NOMO-1 (cell line): ENCODE measurements around the gene PIK3CD.
"Not testable (repeated sequence)": the region's sequence is repeated elsewhere in the genome, so short reads cannot be mapped to it uniquely, and the experiment has no call there.

ENCODE experiments used
- DNase-seq, 2 experiments: peaks; one replicate each; lab custom pipeline; 2025; ENCODE audit not compliant: unreplicated experiment in 2 of 2; lab: John Stamatoyannopoulos, UW

Gene PIK3CD

GRCh38 chr1:9687874-9688582 is 36.5 kb downstream of the PIK3CD start:
- DNase-seq = no peak

GRCh38 chr1:9688599-9688998 is 37.1 kb downstream of the PIK3CD start:
- no peak for DNase-seq

- no peak for DNase-seq
Observed at GRCh38 chr1:9689011-9689706, 37.6 kb downstream of the PIK3CD start.

- no peak for DNase-seq
Observed at GRCh38 chr1:9689971-9690381, 38.4 kb downstream of the PIK3CD start.

GRCh38 chr1:9690440-9691107 is 39.0 kb downstream of the PIK3CD start:
- no peak for DNase-seq

- DNase-seq = no peak
Observed at GRCh38 chr1:9691108-9691445, 39.5 kb downstream of the PIK3CD start.

- no peak for DNase-seq
Observed at GRCh38 chr1:9691691-9692090, 40.2 kb downstream of the PIK3CD start.

GRCh38 chr1:9696793-9697192 is 45.3 kb downstream of the PIK3CD start:
- DNase-seq = no peak

GRCh38 chr1:9699361-9699760 is 47.8 kb downstream of the PIK3CD start:
- no peak for DNase-seq

GRCh38 chr1:9700340-9700739 is 48.8 kb downstream of the PIK3CD start:
- DNase-seq = no peak

- DNase-seq = no peak
Observed at GRCh38 chr1:9701665-9702064, 50.1 kb downstream of the PIK3CD start.

GRCh38 chr1:9703165-9703509 is 51.6 kb downstream of the PIK3CD start:
- no peak for DNase-seq

- no peak for DNase-seq
Observed at GRCh38 chr1:9703681-9704080, 52.1 kb downstream of the PIK3CD start.

- no peak for DNase-seq
Observed at GRCh38 chr1:9705337-9706093, 54.0 kb downstream of the PIK3CD start.

GRCh38 chr1:9706178-9706577 is 54.6 kb downstream of the PIK3CD start:
- DNase-seq = no peak

GRCh38 chr1:9710037-9710436 is 58.5 kb downstream of the PIK3CD start:
- no peak for DNase-seq

- DNase-seq = no peak
Observed at GRCh38 chr1:9711466-9712020, 60.0 kb downstream of the PIK3CD start.

GRCh38 chr1:9712767-9713166 is 61.2 kb downstream of the PIK3CD start:
- not testable (repeated sequence) for DNase-seq

- DNase-seq = no peak
Observed at GRCh38 chr1:9714257-9714718, 62.8 kb downstream of the PIK3CD start.

- no peak for DNase-seq
Observed at GRCh38 chr1:9715536-9716226, 64.2 kb downstream of the PIK3CD start.
